H1 (cell line): Measurements from ENCODE around the gene EPHA6. TPM values are rescaled to one million over a fixed set of nuclear protein-coding genes. Genes with fewer than 3 reads are reported as not detected.

Experiments
- CTCF ChIA-PET: fragments of 300-600 bp; sonication (Branson Sonifier 250); formaldehyde crosslinking; loops from one replicate; lab custom pipeline; 2021; ENCODE audit not compliant: partially characterized antibody; lab: Charles Lee
- POLR2A ChIA-PET: fragments of 300-600 bp; sonication (Branson Sonifier 250); formaldehyde crosslinking; loops from one replicate; lab custom pipeline; 2021; ENCODE audit warnings: inconsistent platforms; ENCODE audit not compliant: partially characterized antibody; lab: Charles Lee
- DNase-seq, 2 experiments: peaks; one replicate each; pipeline versions ENCODE4 v3.0.0 to v3.0.0-alpha.2; 2010 to 2022; ENCODE audit warnings: low spot score in 2 of 2, low read depth in 1 of 2, mixed read lengths in 1 of 2
- FAIRE-seq: peaks from 2 replicates; lab custom pipeline; 2011; peaks lifted over from hg19 to GRCh38; lab: Jason Lieb, UNC
- H2AFZ ChIP-seq: 2 replicates; pipeline ENCODE4 v1.8.1; 2012; ENCODE audit warnings: low read length, inconsistent platforms
- H2AK5ac ChIP-seq: 2 replicates; pipeline ENCODE4 v1.6.1; 2013; ENCODE audit warnings: low read depth, low read length
- H2BK120ac ChIP-seq: replicated peaks from 2 replicates; pipeline ENCODE3; 2013; ENCODE audit warnings: low read depth, low read length, inconsistent platforms
- H2BK12ac ChIP-seq: 2 replicates; pipeline ENCODE4 v1.6.1; 2013; ENCODE audit warnings: low read depth, low read length
- H2BK15ac ChIP-seq: 2 replicates; pipeline ENCODE4 v1.6.1; 2013; ENCODE audit warnings: low read length
- H2BK20ac ChIP-seq: 2 replicates; pipeline ENCODE4 v1.6.1; 2013; ENCODE audit warnings: low read length
- H2BK5ac ChIP-seq: 2 replicates; pipeline ENCODE4 v1.6.1; 2013; ENCODE audit warnings: low read depth, low read length
- H3K14ac ChIP-seq: 2 replicates; pipeline ENCODE4 v1.6.1; 2013; ENCODE audit warnings: inconsistent platforms; ENCODE audit not compliant: insufficient read length
- H3K18ac ChIP-seq: 2 replicates; pipeline ENCODE4 v1.6.1; 2013; ENCODE audit warnings: low read length; ENCODE audit errors: extremely low read depth
- H3K23ac ChIP-seq: 2 replicates; pipeline ENCODE4 v1.6.1; 2013; ENCODE audit warnings: inconsistent platforms; ENCODE audit not compliant: insufficient read length
- H3K23me2 ChIP-seq: 2 replicates; pipeline ENCODE4 v1.6.1; 2013; ENCODE audit warnings: low read depth, low read length
- H3K27ac ChIP-seq: 2 replicates; pipeline ENCODE4 v1.6.1; 2011; ENCODE audit warnings: low read depth, low read length, inconsistent platforms
- H3K27me3 ChIP-seq, 4 experiments: replicated peaks in 1 of 4; 1 replicate in 1 of 4; 2 replicates in 3 of 4; pipeline versions ENCODE4 v1.6.1 to v1.8.1; 2011 to 2013; ENCODE audit warnings: low read length in 3 of 4, mild to moderate bottlenecking in 3 of 4, inconsistent platforms in 2 of 4, mixed read lengths in 2 of 4, moderate library complexity in 1 of 4; ENCODE audit not compliant: control insufficient read depth in 3 of 4, insufficient read depth in 3 of 4; ENCODE audit errors: extremely low read depth in 1 of 4
- H3K36me3 ChIP-seq, 4 experiments: 2 replicates each; pipeline versions ENCODE4 v1.6.1 to v1.8.1; 2011 to 2013; ENCODE audit warnings: mild to moderate bottlenecking in 4 of 4, low read length in 3 of 4, moderate library complexity in 2 of 4, control low read depth in 1 of 4, inconsistent platforms in 1 of 4; ENCODE audit not compliant: insufficient read depth in 4 of 4, control insufficient read depth in 2 of 4
- H3K4ac ChIP-seq: replicated peaks from 2 replicates; pipeline ENCODE3; 2013; ENCODE audit warnings: low read length, low read depth, mixed read lengths, inconsistent platforms; ENCODE audit not compliant: insufficient read length
- H3K4me1 ChIP-seq, 4 experiments: replicated peaks in 1 of 4; 1 replicate in 1 of 4; 2 replicates in 3 of 4; pipeline versions ENCODE4 v1.6.1 to v1.8.1; 2011 to 2013; ENCODE audit warnings: low read length in 3 of 4, inconsistent platforms in 2 of 4, mixed read lengths in 1 of 4; ENCODE audit not compliant: insufficient read depth in 4 of 4, control insufficient read depth in 3 of 4
- H3K4me2 ChIP-seq, 2 experiments: 2 replicates each; pipeline versions ENCODE4 v1.6.1 to v1.8.1; 2011 to 2013; ENCODE audit warnings: low read depth in 2 of 2, low read length in 2 of 2, control low read depth in 1 of 2, inconsistent platforms in 1 of 2, mild to moderate bottlenecking in 1 of 2; ENCODE audit not compliant: insufficient read depth in 1 of 2
- H3K4me3 ChIP-seq, 4 experiments: fragments of 200-600, 300-600 bp in 1 of 4; sonication (generic), shearing (Covaris generic), sonication (Bioruptor Twin) in 1 of 4; 2 replicates each; pipeline versions ENCODE4 v1.5.1 to v1.8.1; 2011 to 2016; ENCODE audit warnings: low read length in 4 of 4, low read depth in 3 of 4, control low read depth in 2 of 4, inconsistent platforms in 2 of 4, mild to moderate bottlenecking in 2 of 4, mixed read lengths in 1 of 4, moderate library complexity in 1 of 4; ENCODE audit not compliant: insufficient read depth in 2 of 4; ENCODE audit errors: extremely low read depth in 1 of 4
- H3K56ac ChIP-seq: replicated peaks from 2 replicates; pipeline ENCODE3; 2013; ENCODE audit warnings: low read depth, mild to moderate bottlenecking, mixed read lengths, low read length, inconsistent platforms; ENCODE audit not compliant: insufficient read length
- H3K79me1 ChIP-seq: 2 replicates; pipeline ENCODE4 v1.6.1; 2013; ENCODE audit warnings: low read depth, low read length, control low read depth
- H3K79me2 ChIP-seq, 2 experiments: 2 replicates each; pipeline versions ENCODE4 v1.6.1 to v1.8.1; 2012 to 2013; ENCODE audit warnings: low read length in 2 of 2, mild to moderate bottlenecking in 2 of 2, inconsistent platforms in 1 of 2; ENCODE audit not compliant: insufficient read depth in 2 of 2, control insufficient read depth in 1 of 2
- H3K9ac ChIP-seq, 4 experiments: replicated peaks in 1 of 4; 1 replicate in 1 of 4; 2 replicates in 3 of 4; pipeline versions ENCODE4 v1.6.1 to v1.8.1; 2011 to 2013; ENCODE audit warnings: low read depth in 3 of 4, low read length in 3 of 4, control low read depth in 2 of 4, mild to moderate bottlenecking in 2 of 4, moderate library complexity in 2 of 4, inconsistent platforms in 1 of 4; ENCODE audit errors: extremely low read depth in 1 of 4
- H3K9me3 ChIP-seq, 2 experiments: 2 replicates each; pipeline versions ENCODE4 v1.6.1 to v1.8.1; 2012 to 2013; ENCODE audit warnings: mild to moderate bottlenecking in 2 of 2, moderate library complexity in 2 of 2, control low read depth in 1 of 2, inconsistent platforms in 1 of 2, low read depth in 1 of 2, low read length in 1 of 2, mixed read lengths in 1 of 2; ENCODE audit not compliant: insufficient read depth in 2 of 2
- H4K20me1 ChIP-seq, 2 experiments: replicated peaks in 1 of 2; 2 replicates each; pipeline versions ENCODE3 to v1.8.1; 2011 to 2013; ENCODE audit warnings: inconsistent platforms in 2 of 2, low read length in 2 of 2, mild to moderate bottlenecking in 1 of 2; ENCODE audit not compliant: insufficient read depth in 2 of 2, control insufficient read depth in 1 of 2
- H4K5ac ChIP-seq: 2 replicates; pipeline ENCODE4 v1.6.1; 2013; ENCODE audit warnings: low read length, low read depth, mixed read lengths, inconsistent platforms; ENCODE audit not compliant: insufficient read length
- H4K8ac ChIP-seq: 2 replicates; pipeline ENCODE4 v1.8.0; 2013; ENCODE audit warnings: mild to moderate bottlenecking, moderate library complexity, low read length, inconsistent platforms; ENCODE audit not compliant: insufficient read depth; ENCODE audit errors: extremely low read depth
- H4K91ac ChIP-seq: replicated peaks from 2 replicates; pipeline ENCODE3; 2013; ENCODE audit warnings: low read length, mixed read lengths, inconsistent platforms; ENCODE audit not compliant: insufficient read length
- CEBPB ChIP-seq: IDR thresholded peaks from 2 replicates; pipeline ENCODE4 v1.6.1; 2012; ENCODE audit warnings: low read depth, low read length
- CHD1 ChIP-seq: IDR thresholded peaks from 2 replicates; pipeline ENCODE4 v1.6.1; 2012; ENCODE audit warnings: low read depth, low read length, improper control_type of control experiment
- FOSL1 ChIP-seq: IDR thresholded peaks from 2 replicates; pipeline ENCODE4 v1.6.1; 2011; ENCODE audit warnings: mild to moderate bottlenecking, low read depth, low read length, moderate library complexity; ENCODE audit not compliant: insufficient read depth
- GTF2F1 ChIP-seq: IDR thresholded peaks from 2 replicates; pipeline ENCODE4 v1.6.1; 2012; ENCODE audit warnings: low read depth, low read length, improper control_type of control experiment, borderline replicate concordance
- KDM5A ChIP-seq: fragments of 200-600 bp; IDR thresholded peaks from 2 replicates; pipeline ENCODE4 v1.7.1; 2012; ENCODE audit warnings: mild to moderate bottlenecking, low read length, inconsistent platforms, mixed read lengths
- MAX ChIP-seq: IDR thresholded peaks from 2 replicates; pipeline ENCODE4 v1.6.1; 2012; ENCODE audit warnings: inconsistent platforms
- NANOG ChIP-seq: IDR thresholded peaks from 2 replicates; pipeline ENCODE4 v1.6.1; 2011; ENCODE audit warnings: low read length, low read depth, mild to moderate bottlenecking, inconsistent platforms; ENCODE audit not compliant: insufficient read depth, poor library complexity, severe bottlenecking
- POLR2AphosphoS5 ChIP-seq: IDR thresholded peaks from 2 replicates; pipeline ENCODE4 v1.6.1; 2011; ENCODE audit warnings: low read depth, low read length
- SIN3A ChIP-seq, 2 experiments: IDR thresholded peaks in 1 of 2; conservative IDR thresholded peaks in 1 of 2; 2 replicates each; pipeline ENCODE4 v1.6.1; 2011 to 2012; ENCODE audit warnings: low read length in 2 of 2, improper control_type of control experiment in 1 of 2, low read depth in 1 of 2, mild to moderate bottlenecking in 1 of 2
- SIRT6 ChIP-seq: IDR thresholded peaks from one replicate; pipeline ENCODE4 v1.7.1; 2012; ENCODE audit warnings: low read length, inconsistent platforms
- TAF1 ChIP-seq: IDR thresholded peaks from 2 replicates; pipeline ENCODE4 v1.6.1; 2011; ENCODE audit warnings: mild to moderate bottlenecking, low read depth, low read length
- TAF7 ChIP-seq: optimal IDR thresholded peaks from 2 replicates; pipeline ENCODE3; 2011; ENCODE audit warnings: low read depth, mild to moderate bottlenecking, inconsistent platforms, low read length, moderate library complexity, borderline replicate concordance
- USF2 ChIP-seq: IDR thresholded peaks from 2 replicates; pipeline ENCODE4 v1.6.1; 2011; ENCODE audit warnings: low read length, improper control_type of control experiment
- YY1 ChIP-seq: IDR thresholded peaks from 2 replicates; pipeline ENCODE4 v1.6.1; 2011; ENCODE audit warnings: low read depth, mild to moderate bottlenecking, low read length
- WGBS, 2 experiments: shearing (Covaris generic) in 1 of 2; methylation state at CpG; one replicate each; pipeline versions ENCODE4 v1.1.6 to v1.1.7; 2013 to 2015; ENCODE audit warnings: low lambda C conversion rate in 2 of 2, mixed read lengths in 2 of 2, inconsistent platforms in 1 of 2, low coverage in 1 of 2, missing lambda C conversion rate in 1 of 2; ENCODE audit not compliant: insufficient replicate concordance in 2 of 2, insufficient coverage in 1 of 2, insufficient read length in 1 of 2; ENCODE audit errors: extremely low coverage in 1 of 2, missing lambda C conversion rate in 1 of 2; 5-methylcytosine and 5-hydroxymethylcytosine counted together
- polyA plus RNA-seq, 7 experiments: library from polyadenylated mRNA; depleted of rRNA in 3 of 7; stranded (reverse) in 5 of 7; unstranded in 2 of 7; fragments of >200 nt in 5 of 7; fragments of 200-250 nt in 2 of 7; gene quantifications; 1 replicate in 5 of 7; 2 replicates in 1 of 7; 4 replicates in 1 of 7; pipeline versions ENCODE4 v1.2.1 to v1.2.3, GENCODE V29; 2011 to 2013; ENCODE audit warnings: missing spikeins in 2 of 7, mixed read lengths in 2 of 7
- total RNA-seq: library from RNA; stranded (reverse); fragmentation: NEBNext Ultra II Directional; extraction: Animal tissue kit (Norgen Biotek cat#: 25700); gene quantifications from 2 replicates; pipeline ENCODE4 v1.2.1, GENCODE V29; 2021

Gene EPHA6
- total and polyA plus RNA-seq, 2 of the 8 experiments (the other 6 are each of a cell fraction or from before 2014, with no cell fraction given) = 0.83 to 3.2 TPM

GRCh38 chr3:97029972-97030371 lies 215.6 kb downstream of the EPHA6 start:
- Histone ChIP-seq H2BK12ac (no peak overlapping the region), H2BK5ac (no peak overlapping the region), H3K4me3 (no peak overlapping the region), H3K36me3 (no peaks in the 10 kb centered on the region), H3K4me1 (no peaks in the 10 kb centered on the region), H3K56ac (no peak overlapping the region), H4K8ac (no peak overlapping the region), H3K4ac (no peak overlapping the region), H4K91ac (no peak overlapping the region), H3K27me3 (no peaks in the 10 kb centered on the region), H3K4me2 (no peak overlapping the region), H2BK20ac (no peak overlapping the region), H3K23ac (no peak overlapping the region), H2BK120ac (no peak overlapping the region), H3K23me2 (no peaks in the 10 kb centered on the region), H3K9ac (no peak overlapping the region), H2AFZ (no peak overlapping the region), H3K27ac (no peak overlapping the region), H4K5ac (no peak overlapping the region), H3K14ac (no peak overlapping the region), H3K18ac (no peak overlapping the region), H2AK5ac (no peak overlapping the region), H4K20me1 (no peaks in the 10 kb centered on the region), H3K79me2 (no peaks in the 10 kb centered on the region), H3K9me3 (no peaks in the 10 kb centered on the region), H3K79me1 (no peaks in the 10 kb centered on the region), H2BK15ac (no peak overlapping the region)
- 82% methylated on average over 1 of the region's 1 CpG; no CpG with 5 or more reads in 1 of the 2 experiments for WGBS, 2 experiments
- ChIA-PET POLR2A (no interaction called here), CTCF (interaction anchor here (1.7 kb wide), 1 partner anchor 11 kb away, joined by 4 read pairs; no protein-coding TSS in a partner anchor)
- no peak for DNase-seq
- FAIRE-seq = no peak
- TF ChIP-seq KDM5A (no peak), MAX (no peak), TAF7 (no peak), SIRT6 (no peak), POLR2AphosphoS5 (no peak), GTF2F1 (no peak), YY1 (no peak), FOSL1 (no peak), SIN3A (conservative IDR thresholded peaks at IDR 0.05 in 1 of 2, IDR thresholded peaks at IDR 0.05 in 1 of 2; ENCODE audit: low read depth in 1 of 2, low read length in 2 of 2) (no peak), CHD1 (no peak), NANOG (no peak), USF2 (no peak), TAF1 (no peak), CEBPB (no peak)
